IPS-18c (cell line): ENCODE results near the gene MAPK1.
"Not testable (repeated sequence)": the region's sequence is repeated elsewhere in the genome, so short reads cannot be mapped to it uniquely, and the experiment has no call there.

ENCODE experiments used
- H3K4me3 ChIP-seq: 2 replicates; pipeline ENCODE4 v1.7.0; 2013; ENCODE audit warnings: low read depth, mild to moderate bottlenecking, low read length, moderate library complexity; ENCODE audit not compliant: insufficient read depth
- H3K9me3 ChIP-seq: one replicate; pipeline ENCODE4 v1.6.1; 2013; ENCODE audit warnings: mild to moderate bottlenecking, low read length, moderate library complexity; ENCODE audit not compliant: control insufficient read depth, insufficient read depth

The MAPK1 gene

GRCh38 chr22:21731503-21731902 lies 135.9 kb downstream of the MAPK1 start:
- H3K9me3 ChIP-seq = no peaks in the 10 kb centered on the region
- H3K4me3 ChIP-seq = no peak overlapping the region

- Histone ChIP-seq H3K4me3 (no peak overlapping the region), H3K9me3 (no peaks in the 10 kb centered on the region)
These were observed 136.7 kb downstream of the MAPK1 start for GRCh38 chr22:21730535-21731308.

GRCh38 chr22:21729184-21729583 lies 138.3 kb downstream of the MAPK1 start:
- not testable (repeated sequence) for H3K4me3 ChIP-seq, H3K9me3 ChIP-seq

GRCh38 chr22:21728270-21728669 lies 139.2 kb downstream of the MAPK1 start:
- no peak overlapping the region for H3K4me3 ChIP-seq
- H3K9me3 ChIP-seq = no peaks in the 10 kb centered on the region

GRCh38 chr22:21727768-21728167 lies 139.7 kb downstream of the MAPK1 start:
- Histone ChIP-seq H3K9me3 (no peaks in the 10 kb centered on the region), H3K4me3 (no peak overlapping the region)

- Histone ChIP-seq H3K4me3 (no peak overlapping the region), H3K9me3 (no peaks in the 10 kb centered on the region)
These were observed 140.3 kb downstream of the MAPK1 start for GRCh38 chr22:21727159-21727558.

GRCh38 chr22:21726650-21727049 lies 140.8 kb downstream of the MAPK1 start:
- Histone ChIP-seq H3K9me3 (no peaks in the 10 kb centered on the region), H3K4me3 (no peak overlapping the region)

- H3K4me3 ChIP-seq = no peak overlapping the region
- H3K9me3 ChIP-seq = no peaks in the 10 kb centered on the region
These were observed 141.3 kb downstream of the MAPK1 start for GRCh38 chr22:21725956-21726649.

GRCh38 chr22:21724496-21724895 lies 142.9 kb downstream of the MAPK1 start:
- not testable (repeated sequence) for H3K4me3 ChIP-seq, H3K9me3 ChIP-seq

GRCh38 chr22:21721195-21721852 lies 146.1 kb downstream of the MAPK1 start:
- H3K9me3 ChIP-seq, H3K4me3 ChIP-seq: not testable (repeated sequence)

- not testable (repeated sequence) for H3K9me3 ChIP-seq, H3K4me3 ChIP-seq
These were observed 147.1 kb downstream of the MAPK1 start for GRCh38 chr22:21720191-21720859.

- Histone ChIP-seq H3K4me3 (no peak overlapping the region), H3K9me3 (no peaks in the 10 kb centered on the region)
These were observed 148.4 kb downstream of the MAPK1 start for GRCh38 chr22:21719024-21719423.

- Histone ChIP-seq H3K9me3 (no peaks in the 10 kb centered on the region), H3K4me3 (no peak overlapping the region)
These were observed 148.9 kb downstream of the MAPK1 start for GRCh38 chr22:21718499-21718898.

- H3K4me3 ChIP-seq, H3K9me3 ChIP-seq: not testable (repeated sequence)
These were observed 150.9 kb downstream of the MAPK1 start for GRCh38 chr22:21716395-21717122.

GRCh38 chr22:21714786-21715185 lies 152.7 kb downstream of the MAPK1 start:
- Histone ChIP-seq H3K4me3 (no peak overlapping the region), H3K9me3 (no peaks in the 10 kb centered on the region)

GRCh38 chr22:21714059-21714770 lies 153.2 kb downstream of the MAPK1 start:
- no peak overlapping the region for H3K4me3 ChIP-seq

More at GRCh38 chr22:21714059-21714770, 153.2 kb downstream of the MAPK1 start:
- no peaks in the 10 kb centered on the region for H3K9me3 ChIP-seq
